Astrocyte (in vitro differentiated cells and primary cell): ENCODE measurements around the gene TUFT1.

ENCODE experiments used
- CTCF ChIP-seq: IDR thresholded peaks from 2 replicates; pipeline ENCODE4 v1.5.1; 2011; ENCODE audit warnings: low read depth, mild to moderate bottlenecking, inconsistent platforms, low read length, moderate library complexity; ENCODE audit not compliant: insufficient read depth
- EZH2 ChIP-seq: IDR thresholded peaks from 2 replicates; pipeline ENCODE4 v1.6.1; 2012; ENCODE audit warnings: mild to moderate bottlenecking, low read length, inconsistent platforms; ENCODE audit not compliant: insufficient read depth

GRCh38 chr1:151501474-151501873 is 38.6 kb upstream of the TUFT1 start:
- TF ChIP-seq CTCF: peak; percentile 10
- no peak for TF ChIP-seq EZH2
